GM12892 (cell line): ENCODE data around the gene RNASEH2C.

Experiments used
- POLR2A ChIP-seq: IDR thresholded peaks from 2 replicates; pipeline ENCODE4 v1.6.1; 2011; ENCODE audit warnings: low read depth, low read length, control low read depth
- POLR2AphosphoS5 ChIP-seq: IDR thresholded peaks from 2 replicates; pipeline ENCODE4 v1.6.1; 2011; ENCODE audit warnings: low read depth, low read length, control low read depth
- TAF1 ChIP-seq: IDR thresholded peaks from 2 replicates; pipeline ENCODE4 v1.6.1; 2011; ENCODE audit warnings: low read depth, mild to moderate bottlenecking, control low read depth, low read length, borderline replicate concordance

DNA sequence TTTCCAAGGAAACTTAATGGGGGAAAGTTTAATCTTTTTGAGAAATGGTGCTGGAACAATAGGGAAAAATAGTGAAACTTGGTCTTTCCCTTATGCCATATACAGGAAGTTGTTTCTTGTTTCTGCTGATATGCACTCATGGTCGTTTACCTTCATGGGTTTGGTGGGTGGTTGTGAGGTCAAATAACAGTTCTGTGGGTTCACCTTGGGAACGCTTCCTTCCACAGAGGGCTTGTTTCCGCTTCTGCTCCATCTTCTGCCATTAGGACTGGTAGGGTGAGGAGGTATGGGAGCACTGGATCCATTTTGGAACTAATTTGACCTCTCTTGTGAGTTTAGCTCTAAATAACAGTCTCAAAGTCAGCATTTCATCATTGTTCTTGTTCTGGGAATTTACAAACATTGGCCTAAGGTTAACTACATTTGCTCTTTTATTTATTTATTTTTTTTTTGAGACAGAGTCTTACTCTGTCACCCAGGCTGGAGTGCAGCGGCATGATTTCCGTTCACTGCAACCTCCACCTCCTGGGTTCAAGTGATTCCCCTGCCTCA lies 40.3 kb downstream of the RNASEH2C start:
- no peak for TF ChIP-seq TAF1
- TF ChIP-seq POLR2AphosphoS5: no peak
- no peak for TF ChIP-seq POLR2A
